Body of pancreas (tissue), 4 donors: Measurements from ENCODE around the gene EFCAB5. TPM values are rescaled to one million over a fixed set of nuclear protein-coding genes. Genes with fewer than 3 reads are reported as not detected.
"Not testable (repeated sequence)": the region's sequence is repeated elsewhere in the genome, so short reads cannot be mapped to it uniquely, and the experiment has no call there.

Source experiments
- ATAC-seq: fragments of 150-250 bp; one replicate; pipeline ENCODE4 v1.9.1; 2016
- DNase-seq, 4 donors: peaks; one replicate each; pipeline ENCODE4 v3.0.0-alpha.2; 2019
- H3K27ac ChIP-seq, 4 donors: fragments of 200-600 bp; sonication (generic); 1 replicate in 3 of 4; 2 replicates in 1 of 4; pipeline versions ENCODE4 v1.5.1 to v1.6.1; 2016 to 2019; ENCODE audit warnings: mild to moderate bottlenecking in 1 of 4, mixed read lengths in 1 of 4, moderate library complexity in 1 of 4
- H3K27me3 ChIP-seq, 2 donors: fragments of 200-600 bp; sonication (generic); one replicate each; pipeline ENCODE4 v1.6.0; 2016; ENCODE audit warnings: mild to moderate bottlenecking in 1 of 2
- H3K36me3 ChIP-seq, 2 donors: fragments of 200-600 bp; sonication (generic); replicated peaks in 1 of 2; 2 replicates each; pipeline ENCODE4 v1.5.1; 2016; ENCODE audit warnings: low read depth in 2 of 2; ENCODE audit not compliant: insufficient read depth in 1 of 2
- H3K4me1 ChIP-seq: fragments of 200-600 bp; sonication (generic); one replicate; pipeline ENCODE4 v1.6.0; 2016
- H3K4me3 ChIP-seq, 2 donors: fragments of 200-600 bp; sonication (generic); 1 replicate in 1 of 2; 2 replicates in 1 of 2; pipeline ENCODE4 v1.5.1; 2016 to 2019
- H3K9me3 ChIP-seq, 3 donors: fragments of 200-600 bp; sonication (generic); 1 replicate in 2 of 3; 2 replicates in 1 of 3; pipeline ENCODE4 v1.5.1; 2016
- POLR2A ChIP-seq, 3 donors: fragments of 450-650 bp; IDR thresholded peaks; one replicate each; pipeline ENCODE4 v1.6.1; 2016; ENCODE audit warnings: antibody characterized with exemption in 3 of 3, mild to moderate bottlenecking in 2 of 3
- WGBS, 2 donors: methylation state at CpG; one replicate each; pipeline ENCODE4 v1.1.5; 2017; 5-methylcytosine and 5-hydroxymethylcytosine counted together
- intact Hi-C: fragments of 100-400 bp; cut with DNase I; formaldehyde crosslinking; loops from one replicate; pipeline ENCODE4 v1.15.1; 2023
- total RNA-seq, 2 donors: library from RNA; depleted of rRNA; stranded (reverse); fragments of >200 nt; gene quantifications; one replicate each; pipeline ENCODE4 v1.1.0, GENCODE V29; 2016
- TF ChIP-seq, protein P1 (sequence below), 7 experiments: fragments of 450-650 bp in 4 of 7; fragments of 200-600 bp in 3 of 7; sonication (generic) in 3 of 7; IDR thresholded peaks; one replicate each; pipeline ENCODE4 v1.5.1; 2016 to 2019; ENCODE audit warnings: antibody characterized with exemption in 7 of 7

The EFCAB5 gene
- total RNA-seq, 2 donors from 2014 or later = under 0.01 TPM; not detected in 1

DNA sequence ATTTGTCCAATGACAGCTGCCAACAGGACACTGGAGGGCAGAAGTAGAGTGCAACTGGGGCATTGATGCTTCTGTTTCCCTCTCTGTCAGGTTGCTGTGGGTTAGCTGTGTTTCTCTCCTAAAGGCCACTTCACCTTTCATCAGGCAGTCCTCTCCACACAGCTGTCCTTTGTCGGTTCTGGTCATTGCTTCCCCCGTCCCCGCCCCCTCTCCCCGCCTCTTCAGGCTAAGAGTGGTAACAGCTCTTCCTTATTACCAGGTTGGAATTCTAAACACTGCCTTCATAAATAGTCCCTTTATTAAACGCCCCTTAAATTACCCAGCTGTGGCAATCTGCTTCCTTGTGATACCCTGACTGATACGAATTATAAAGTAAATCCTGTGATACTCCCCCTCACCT lies 143.4 kb downstream of the EFCAB5 start:
- Histone ChIP-seq H3K27ac (no peak overlapping the region), H3K27me3 (no peaks in the 10 kb centered on the region), H3K4me1 (no peaks in the 10 kb centered on the region), H3K36me3 (no peaks in the 10 kb centered on the region), H3K9me3 (no peaks in the 10 kb centered on the region), H3K4me3 (no peak overlapping the region)
- 42 to 43% methylated on average over 6 of the region's 6 CpGs for WGBS, 2 donors
- DNase-seq (no peak), ATAC-seq (no peak)
- TF ChIP-seq POLR2A (IDR thresholded peaks at IDR 0.05) = no peak
- TF ChIP-seq, protein P1, sequence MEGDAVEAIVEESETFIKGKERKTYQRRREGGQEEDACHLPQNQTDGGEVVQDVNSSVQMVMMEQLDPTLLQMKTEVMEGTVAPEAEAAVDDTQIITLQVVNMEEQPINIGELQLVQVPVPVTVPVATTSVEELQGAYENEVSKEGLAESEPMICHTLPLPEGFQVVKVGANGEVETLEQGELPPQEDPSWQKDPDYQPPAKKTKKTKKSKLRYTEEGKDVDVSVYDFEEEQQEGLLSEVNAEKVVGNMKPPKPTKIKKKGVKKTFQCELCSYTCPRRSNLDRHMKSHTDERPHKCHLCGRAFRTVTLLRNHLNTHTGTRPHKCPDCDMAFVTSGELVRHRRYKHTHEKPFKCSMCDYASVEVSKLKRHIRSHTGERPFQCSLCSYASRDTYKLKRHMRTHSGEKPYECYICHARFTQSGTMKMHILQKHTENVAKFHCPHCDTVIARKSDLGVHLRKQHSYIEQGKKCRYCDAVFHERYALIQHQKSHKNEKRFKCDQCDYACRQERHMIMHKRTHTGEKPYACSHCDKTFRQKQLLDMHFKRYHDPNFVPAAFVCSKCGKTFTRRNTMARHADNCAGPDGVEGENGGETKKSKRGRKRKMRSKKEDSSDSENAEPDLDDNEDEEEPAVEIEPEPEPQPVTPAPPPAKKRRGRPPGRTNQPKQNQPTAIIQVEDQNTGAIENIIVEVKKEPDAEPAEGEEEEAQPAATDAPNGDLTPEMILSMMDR (IDR thresholded peaks at IDR 0.05) = no peak
- intact Hi-C loops = no loop called here

DNA sequence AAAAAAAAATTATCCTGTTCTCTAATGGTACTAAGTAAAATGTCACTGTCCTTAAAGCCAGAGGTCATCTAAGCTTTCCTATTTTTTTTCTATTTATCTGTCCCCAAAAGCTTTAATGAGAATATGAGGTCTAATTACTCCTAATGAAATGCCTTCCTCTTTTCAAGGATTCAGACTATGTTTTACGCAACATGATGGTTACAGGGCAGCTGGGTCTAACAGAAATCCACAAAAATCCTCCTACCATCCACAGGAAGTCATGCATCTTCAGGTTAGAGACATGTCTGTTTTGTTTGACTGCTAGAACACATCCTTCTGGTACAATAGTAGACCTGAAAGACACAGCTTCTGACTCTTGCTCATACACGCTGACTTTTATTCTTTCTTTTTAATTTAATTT lies 145.5 kb downstream of the EFCAB5 start:
- intact Hi-C loops = no loop called here
- ATAC-seq = no peak
- Histone ChIP-seq H3K9me3 (no peaks in the 10 kb centered on the region), H3K27me3 (no peaks in the 10 kb centered on the region), H3K4me3 (no peak overlapping the region), H3K36me3 (no peaks in the 10 kb centered on the region), H3K4me1 (no peaks in the 10 kb centered on the region), H3K27ac (no peak overlapping the region)
- WGBS, 2 donors = 77 to 80% methylated on average over 2 of the region's 2 CpGs
- DNase-seq = no peak
- no peak for TF ChIP-seq POLR2A (IDR thresholded peaks at IDR 0.05)
- TF ChIP-seq, protein P1 (IDR thresholded peaks at IDR 0.05) = no peak

DNA sequence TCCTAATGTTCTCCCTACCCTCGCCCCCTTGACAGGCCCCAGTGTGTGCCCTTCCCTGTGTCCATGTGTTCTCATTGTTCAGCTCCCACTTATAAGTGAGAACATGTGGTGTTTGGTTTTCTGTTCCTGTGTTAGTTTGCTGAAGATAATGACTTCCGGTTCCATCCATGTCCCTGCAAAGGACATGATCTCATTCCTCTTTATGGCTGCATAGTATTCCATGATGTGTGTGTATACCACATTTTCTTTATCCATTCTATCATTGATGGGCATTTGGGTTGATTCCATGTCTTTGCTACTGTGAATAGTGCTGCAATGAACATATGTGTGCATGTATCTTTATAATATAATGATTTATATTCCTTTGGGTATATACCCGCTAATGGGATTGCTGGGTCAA lies 146.0 kb downstream of the EFCAB5 start:
- not testable (repeated sequence) for ATAC-seq
- 72 to 77% methylated on average over 3 of the region's 3 CpGs for WGBS, 2 donors

DNA sequence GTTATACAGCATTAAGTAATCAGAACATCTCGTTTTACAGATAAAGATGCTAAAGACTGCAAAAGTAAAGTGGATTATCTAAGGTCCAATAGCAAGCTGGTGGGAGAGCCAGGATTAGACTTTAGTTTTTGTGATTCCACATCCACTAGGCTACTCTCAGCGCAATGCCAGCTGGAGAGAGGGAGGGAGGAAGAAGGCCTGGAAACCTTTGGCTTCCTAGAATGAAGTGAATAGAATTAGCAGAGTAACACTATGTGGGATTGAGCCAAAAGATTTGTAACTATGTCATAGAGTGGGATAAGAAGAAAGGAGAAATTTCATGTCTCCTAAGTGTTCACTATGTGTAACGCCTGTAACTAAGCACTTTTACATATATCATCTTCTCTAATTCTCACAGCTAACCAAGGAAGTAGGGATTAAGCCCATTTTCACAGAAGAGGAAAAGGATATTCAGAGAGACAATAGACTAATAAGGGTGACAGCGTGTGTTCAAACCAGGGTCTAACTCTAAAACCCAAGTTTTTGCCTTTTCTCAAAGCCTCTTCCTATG lies 149.8 kb downstream of the EFCAB5 start:
- ATAC-seq = no peak

More for the DNA sequence above, 146.0 kb downstream of the EFCAB5 start:
- intact Hi-C loops, H3K36me3 ChIP-seq, H3K4me3 ChIP-seq, H3K27ac ChIP-seq, H3K4me1 ChIP-seq, DNase-seq, H3K9me3 ChIP-seq, H3K27me3 ChIP-seq: not testable (repeated sequence)

DNA sequence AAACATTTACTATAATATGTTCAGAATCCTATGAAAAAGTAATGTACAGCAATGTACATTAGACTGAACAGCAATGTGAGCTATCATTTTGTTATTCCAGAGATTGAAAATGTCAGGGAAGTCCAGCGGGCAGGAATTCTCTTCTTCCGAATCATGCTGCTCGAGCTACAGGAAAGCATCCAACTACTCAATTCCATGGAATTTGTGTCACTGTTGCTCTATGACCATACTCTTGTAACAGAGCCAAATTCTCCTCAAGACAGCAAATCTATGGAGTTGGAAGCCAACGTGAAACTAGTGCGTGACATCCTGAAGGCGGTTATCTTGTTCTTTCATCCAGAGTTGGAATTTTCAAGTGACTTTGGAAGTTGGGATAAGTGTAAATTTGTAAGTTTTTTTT lies 150.3 kb downstream of the EFCAB5 start:
- no peak for TF ChIP-seq POLR2A (IDR thresholded peaks at IDR 0.05)
- TF ChIP-seq, protein P1 (IDR thresholded peaks at IDR 0.05) = no peak
- no peak for ATAC-seq
- no peak for DNase-seq
- Histone ChIP-seq H3K4me1 (peaks cover 6% of the 10 kb centered on the region), H3K27me3 (no peaks in the 10 kb centered on the region), H3K27ac (no peak overlapping the region), H3K36me3 (no peaks in the 10 kb centered on the region), H3K4me3 (no peak overlapping the region), H3K9me3 (no peaks in the 10 kb centered on the region)
- intact Hi-C loops = no loop called here
- WGBS, 2 donors = 33 to 53% methylated on average over 6 of the region's 6 CpGs

More for the DNA sequence above, 149.8 kb downstream of the EFCAB5 start:
- Histone ChIP-seq H3K4me3 (no peak overlapping the region), H3K27ac (no peak overlapping the region), H3K36me3 (no peaks in the 10 kb centered on the region), H3K4me1 (peaks cover 6% of the 10 kb centered on the region), H3K27me3 (no peaks in the 10 kb centered on the region), H3K9me3 (no peaks in the 10 kb centered on the region)
- intact Hi-C loops = no loop called here
- TF ChIP-seq, protein P1 (IDR thresholded peaks at IDR 0.05) = no peak
- TF ChIP-seq POLR2A (IDR thresholded peaks at IDR 0.05) = no peak
- 66 to 69% methylated on average over 4 of the region's 4 CpGs for WGBS, 2 donors
- no peak for DNase-seq
